Measurements from ENCODE around the gene FRMD5.

GRCh38 chr15:43954181-43954621 lies 240.9 kb downstream of the FRMD5 start:
- TF ChIP-seq, protein P1, sequence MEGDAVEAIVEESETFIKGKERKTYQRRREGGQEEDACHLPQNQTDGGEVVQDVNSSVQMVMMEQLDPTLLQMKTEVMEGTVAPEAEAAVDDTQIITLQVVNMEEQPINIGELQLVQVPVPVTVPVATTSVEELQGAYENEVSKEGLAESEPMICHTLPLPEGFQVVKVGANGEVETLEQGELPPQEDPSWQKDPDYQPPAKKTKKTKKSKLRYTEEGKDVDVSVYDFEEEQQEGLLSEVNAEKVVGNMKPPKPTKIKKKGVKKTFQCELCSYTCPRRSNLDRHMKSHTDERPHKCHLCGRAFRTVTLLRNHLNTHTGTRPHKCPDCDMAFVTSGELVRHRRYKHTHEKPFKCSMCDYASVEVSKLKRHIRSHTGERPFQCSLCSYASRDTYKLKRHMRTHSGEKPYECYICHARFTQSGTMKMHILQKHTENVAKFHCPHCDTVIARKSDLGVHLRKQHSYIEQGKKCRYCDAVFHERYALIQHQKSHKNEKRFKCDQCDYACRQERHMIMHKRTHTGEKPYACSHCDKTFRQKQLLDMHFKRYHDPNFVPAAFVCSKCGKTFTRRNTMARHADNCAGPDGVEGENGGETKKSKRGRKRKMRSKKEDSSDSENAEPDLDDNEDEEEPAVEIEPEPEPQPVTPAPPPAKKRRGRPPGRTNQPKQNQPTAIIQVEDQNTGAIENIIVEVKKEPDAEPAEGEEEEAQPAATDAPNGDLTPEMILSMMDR (IDR thresholded peaks at IDR 0.05; ENCODE audit: low read depth, low read length) = no peak
- TF ChIP-seq EZH2phosphoT487 (IDR thresholded peaks at IDR 0.05; ENCODE audit: low read depth) = no peak

Measured in OCI-LY3 (cell line).